Measurements from ENCODE around the gene CSF1R.

The CSF1R gene

DNA sequence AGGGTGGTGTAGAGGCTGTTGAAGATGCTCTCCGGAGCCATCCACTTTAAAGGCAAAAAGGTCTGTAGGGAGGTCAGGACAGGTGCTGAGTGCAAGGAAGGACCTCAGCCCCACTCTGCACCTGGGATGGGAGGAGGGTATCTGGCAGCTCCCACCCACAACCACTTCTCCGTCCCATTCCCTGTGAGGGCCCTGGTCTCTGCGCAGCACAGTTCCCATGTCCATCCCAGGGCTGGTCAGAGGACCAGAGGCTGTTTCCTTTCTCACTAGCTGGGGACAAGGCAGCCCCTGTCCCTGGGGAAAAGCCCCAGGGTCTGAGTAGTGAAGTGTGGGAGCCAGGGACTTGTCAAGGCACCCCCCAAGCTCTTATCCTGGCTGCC, 33.7 kb upstream of the CSF1R start:
- no peak for DNase-seq

DNA sequence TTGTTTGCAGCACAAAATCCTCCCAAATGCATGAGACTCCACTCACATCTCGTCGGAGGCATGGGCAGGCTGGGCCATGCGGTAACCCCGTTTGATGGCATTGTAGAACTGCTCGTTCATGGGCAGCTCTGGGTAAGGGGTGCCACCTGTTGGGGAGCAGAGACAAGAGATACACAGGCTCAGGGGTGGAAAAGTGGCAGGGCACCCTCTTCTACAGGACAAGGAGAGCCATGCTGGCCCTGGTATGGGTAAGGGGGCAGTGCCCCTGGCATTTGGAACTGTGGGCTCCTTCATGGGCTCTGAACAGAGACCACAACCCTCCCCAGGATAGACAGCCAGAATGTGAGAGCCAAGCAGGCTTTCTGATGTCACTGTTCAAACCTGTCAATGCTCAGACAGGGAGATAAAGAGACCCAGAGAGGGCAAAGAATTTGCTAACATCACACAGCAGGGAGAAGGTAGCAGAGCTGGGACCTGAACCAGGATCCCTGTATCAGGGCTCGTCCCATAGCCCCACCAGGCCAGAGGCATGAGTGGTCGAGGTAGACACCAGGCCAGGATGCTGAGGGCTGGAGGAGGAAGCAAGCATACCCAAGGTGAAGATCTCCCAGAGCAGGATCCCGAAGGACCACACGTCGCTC, 33.2 kb upstream of the CSF1R start:
- no peak for DNase-seq

DNA sequence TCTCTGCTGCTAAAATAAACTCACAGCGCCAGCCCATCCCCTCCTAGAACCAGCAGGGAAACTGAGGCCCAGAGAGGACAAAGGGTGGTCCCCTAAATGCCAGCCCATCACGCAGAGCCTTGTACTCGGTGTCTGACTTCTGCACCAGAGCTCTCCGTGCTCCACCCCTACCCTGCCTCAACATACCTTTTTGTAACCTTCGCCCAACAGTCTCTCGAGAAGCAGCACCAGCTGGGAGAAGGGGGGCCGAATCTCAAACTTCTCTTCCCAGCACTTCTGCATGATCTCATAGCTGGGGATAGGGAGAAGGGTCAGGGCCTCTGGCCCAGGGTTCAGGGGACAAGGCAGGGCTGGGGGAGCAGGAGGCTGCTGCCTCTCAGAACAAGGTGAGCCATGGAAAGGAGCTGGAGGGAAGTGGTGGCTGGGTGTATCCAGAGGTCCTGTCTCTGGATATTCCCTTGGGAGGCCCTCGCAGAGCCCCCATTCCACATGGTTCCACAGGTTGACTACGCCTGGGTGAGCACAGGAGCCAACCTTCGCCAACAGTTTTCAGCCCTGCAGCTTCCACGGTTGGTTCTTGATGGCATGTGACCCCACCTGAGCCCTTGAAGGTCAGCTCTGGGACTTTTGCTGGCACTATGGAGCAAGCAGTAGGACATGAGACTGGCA, 32.3 kb upstream of the CSF1R start:
- DNase-seq = no peak

DNA sequence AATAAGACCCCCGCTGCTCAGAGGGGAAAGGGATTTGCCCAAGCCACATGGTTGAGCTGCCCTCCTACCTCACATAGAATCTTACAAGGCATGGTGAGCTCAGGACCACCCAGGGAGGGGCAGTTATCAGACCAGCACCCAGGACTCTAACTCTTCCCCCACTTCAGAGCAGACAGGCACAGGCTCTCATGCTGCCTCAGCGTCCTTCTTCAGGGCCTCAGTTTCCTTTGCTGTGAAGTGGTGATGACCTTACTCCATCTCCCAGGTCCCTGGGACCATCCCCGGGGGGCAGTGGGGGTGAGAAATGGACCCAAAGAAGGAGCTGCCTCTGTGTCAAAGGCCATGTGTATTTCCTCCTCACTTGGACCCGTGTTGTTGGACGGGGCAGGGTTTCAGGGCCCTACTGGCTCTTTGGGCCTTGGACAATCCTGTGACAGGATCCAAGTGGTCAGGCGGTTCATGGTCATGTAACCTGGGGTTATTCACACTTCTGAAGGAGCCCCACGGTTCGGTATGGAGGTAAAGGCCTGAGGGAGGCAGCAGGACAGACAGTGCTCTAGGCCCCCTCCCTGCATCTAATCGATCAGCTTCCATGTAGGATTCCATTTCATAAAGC, 31.7 kb upstream of the CSF1R start:
- DNase-seq = no peak

DNA sequence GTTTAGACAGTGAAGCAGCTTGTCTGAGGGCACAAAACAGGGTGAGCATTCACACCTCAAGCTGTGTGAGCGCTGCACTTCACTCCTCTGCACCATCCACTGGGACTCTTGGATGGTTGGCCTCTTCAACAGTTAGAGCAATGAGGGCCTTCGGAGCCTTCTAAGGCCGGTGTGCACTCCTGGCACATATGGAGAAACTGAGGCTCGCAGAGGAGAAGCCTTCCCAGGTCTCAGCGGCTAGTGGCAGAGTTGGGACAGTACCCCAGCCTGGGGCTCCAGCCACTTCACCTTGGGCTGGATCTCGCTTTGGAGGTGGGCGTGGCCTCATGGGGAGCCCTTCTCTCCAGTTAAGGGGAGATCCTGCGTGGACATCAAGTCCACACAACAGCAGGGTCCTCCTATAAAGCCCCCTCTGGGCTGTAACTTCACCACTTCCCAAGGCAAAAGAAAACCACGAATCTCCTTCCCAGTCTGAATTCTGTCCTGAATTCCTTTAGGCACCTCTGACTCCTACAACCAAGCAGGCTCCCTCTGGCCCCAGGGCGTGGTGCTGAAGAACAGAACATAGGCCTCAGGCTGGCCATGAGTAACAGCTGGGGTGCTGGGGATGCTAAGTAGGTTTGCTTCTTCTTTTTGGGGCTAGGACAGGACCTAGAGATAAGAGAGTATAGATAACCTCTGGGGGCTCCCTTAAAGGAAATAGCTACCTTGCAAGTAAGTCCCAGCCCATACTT, 30.5 kb upstream of the CSF1R start:
- no peak for DNase-seq

DNA sequence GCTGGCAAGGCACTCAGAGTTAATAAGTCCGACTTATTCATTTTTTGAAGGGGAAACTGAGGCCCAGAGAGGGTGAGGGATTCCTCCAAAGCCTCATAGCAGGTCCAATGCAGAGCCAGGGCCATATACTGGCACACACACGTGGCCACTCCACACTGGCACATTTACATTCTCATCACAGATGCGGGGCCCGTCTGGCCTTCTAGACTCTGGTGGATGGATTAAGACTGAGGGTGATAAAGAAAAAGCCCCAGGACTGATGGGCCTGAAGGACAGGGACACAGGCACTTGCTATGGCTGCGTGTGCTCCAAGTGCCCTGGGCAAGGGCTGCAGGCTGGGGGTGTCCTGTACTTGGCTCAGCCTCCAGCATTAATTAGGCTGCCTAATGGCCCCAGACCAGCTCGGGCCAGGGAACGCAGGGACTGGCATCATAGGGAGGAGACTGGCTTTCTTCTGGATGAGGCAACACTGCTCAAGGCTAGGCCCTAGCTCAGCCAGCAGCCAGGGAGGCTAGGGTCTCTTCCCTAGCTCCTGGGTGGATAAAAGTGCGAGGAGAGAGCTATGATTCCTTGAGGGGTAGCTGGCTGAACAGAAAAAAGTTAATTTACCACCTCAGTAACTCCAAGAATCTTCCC, 28.5 kb upstream of the CSF1R start:
- no peak for DNase-seq

DNA sequence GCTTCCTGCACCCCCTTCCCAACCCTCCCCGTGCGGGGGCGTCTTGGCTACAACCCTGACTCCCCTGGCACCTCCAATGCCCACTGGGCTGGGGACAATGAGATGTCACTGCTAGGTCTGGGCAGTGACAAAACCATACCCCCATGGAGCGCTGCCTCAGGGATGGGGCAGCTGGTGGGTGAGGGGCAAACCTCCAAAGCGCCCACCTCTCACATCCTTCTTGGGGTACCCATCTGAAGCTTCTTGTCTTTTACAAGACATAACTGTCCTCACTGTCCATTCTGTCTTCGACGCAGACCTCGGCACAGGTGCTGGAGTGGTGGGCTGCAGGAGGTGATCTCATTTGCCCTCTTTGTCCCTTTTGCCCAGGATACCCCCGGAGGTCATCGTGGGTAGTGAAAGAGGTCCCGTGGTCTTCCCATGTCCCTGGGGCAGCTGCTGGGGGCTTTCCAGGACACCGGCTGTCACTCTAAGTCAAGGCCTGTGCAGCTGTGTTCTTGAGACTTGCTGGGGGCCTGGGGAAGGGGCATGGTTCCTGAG, 27.8 kb upstream of the CSF1R start:
- DNase-seq = no peak

DNA sequence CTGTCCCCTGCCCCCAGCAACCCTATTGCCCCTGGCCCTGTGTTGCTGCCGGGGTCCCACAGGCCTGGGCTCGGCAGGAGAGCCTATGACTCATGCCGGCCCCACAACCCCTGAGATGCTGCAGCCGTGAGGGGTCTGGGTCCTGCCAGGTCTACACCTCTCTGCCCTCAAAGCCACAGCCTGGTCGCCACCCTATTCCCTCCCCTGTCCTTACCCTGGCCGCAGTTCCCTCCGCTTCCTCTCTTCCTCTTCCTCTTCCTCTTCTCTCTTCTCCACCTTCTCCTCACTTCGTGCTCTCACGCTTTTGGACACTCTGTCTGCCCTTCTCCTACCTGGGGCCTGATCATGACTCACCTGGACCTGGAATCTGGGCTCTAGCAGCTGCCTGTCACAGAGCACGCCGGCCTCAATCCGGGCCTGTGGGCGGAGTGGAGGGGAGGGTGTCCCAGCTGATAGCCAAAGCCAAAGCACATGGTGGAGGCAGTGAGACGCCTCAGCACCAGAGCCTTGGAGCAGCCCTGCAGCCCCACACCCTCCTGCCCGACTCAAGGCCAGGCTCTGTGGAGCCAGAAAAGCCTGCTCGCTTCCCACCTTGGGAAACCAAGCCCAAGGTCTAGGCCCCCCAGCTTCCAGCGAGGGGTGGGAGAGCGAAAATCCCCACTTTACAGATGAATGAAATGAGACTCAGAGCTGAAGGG, 26.8 kb upstream of the CSF1R start:
- DNase-seq = no peak

DNA sequence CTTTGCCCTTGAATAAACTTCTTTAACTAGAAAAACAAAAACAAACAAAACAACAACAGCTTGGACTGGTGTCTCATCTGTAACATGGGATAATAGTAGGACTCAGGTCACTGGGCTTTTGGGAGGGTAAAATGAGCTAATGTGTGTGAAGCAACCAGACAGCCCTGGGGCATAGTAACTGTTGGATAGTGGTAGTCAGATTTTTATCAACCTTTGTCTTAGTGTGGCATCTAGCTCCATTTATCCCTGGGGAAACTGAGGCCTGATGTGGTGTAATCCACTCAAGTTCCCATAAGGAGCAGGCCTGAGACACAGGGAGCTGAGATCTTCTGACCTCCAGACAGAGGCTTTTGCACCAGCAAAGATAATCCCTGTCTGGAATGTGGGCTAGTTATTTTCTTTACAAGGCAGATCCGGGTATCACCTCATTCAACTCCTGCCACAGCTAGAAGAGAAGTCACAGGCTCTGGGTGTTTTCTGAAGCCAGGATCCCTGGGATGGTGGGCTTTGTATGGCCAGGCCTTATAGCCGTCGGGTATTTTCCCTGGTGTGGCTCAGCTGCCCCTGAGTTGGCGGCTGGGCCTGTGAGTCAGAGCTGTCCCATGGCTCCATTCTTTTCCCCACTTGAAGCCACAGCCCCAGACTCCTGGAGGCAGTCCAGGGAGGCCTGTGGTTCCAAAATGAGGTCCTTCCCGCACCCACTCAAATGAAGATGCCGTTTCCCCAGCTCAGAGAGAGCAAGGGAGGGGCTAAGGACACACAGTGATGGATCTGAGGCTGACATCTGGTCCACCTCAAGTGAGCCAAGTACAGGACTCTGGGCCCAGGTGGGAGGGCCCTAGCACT, 26.1 kb upstream of the CSF1R start:
- no peak for DNase-seq

DNA sequence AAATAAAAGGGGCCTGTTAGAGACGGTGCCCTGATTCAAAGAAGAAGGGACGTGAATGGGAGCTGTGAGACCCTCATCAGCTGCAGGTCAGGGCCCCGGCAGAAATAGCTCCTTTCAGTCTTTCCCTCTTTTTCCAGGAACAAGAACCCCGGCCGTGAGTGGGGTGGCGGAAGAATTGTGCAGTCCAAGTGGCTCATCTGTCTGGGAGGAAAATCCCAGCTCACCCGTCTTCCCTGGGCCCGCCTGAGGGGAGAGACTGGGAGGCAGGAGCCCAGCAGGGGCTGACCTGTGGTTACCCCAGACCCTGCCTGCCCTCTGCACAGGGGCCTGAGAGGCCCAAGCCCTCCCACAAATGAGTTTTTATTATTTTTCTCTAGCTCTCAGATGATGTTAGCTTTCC, 24.8 kb upstream of the CSF1R start:
- no peak for DNase-seq

DNA sequence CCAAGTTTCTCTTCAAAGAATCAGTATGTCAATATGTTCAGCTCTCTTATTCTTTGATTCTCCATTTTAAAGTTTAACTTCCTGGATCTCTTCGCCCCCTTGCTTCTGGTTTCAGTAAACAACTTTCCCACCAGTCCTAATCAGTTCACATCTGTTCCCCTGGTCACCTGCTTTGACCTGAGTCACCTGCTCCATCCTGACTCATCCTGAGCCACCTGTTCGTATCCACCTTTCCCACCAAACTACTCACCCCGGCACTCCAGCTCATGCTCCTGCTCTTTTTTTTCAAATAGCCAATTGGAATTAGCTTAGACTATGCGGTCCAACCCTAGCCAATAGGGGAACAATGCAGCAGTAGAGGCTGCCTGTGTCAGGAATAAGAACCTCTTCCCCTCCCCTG, 23.6 kb upstream of the CSF1R start:
- DNase-seq = no peak

DNA sequence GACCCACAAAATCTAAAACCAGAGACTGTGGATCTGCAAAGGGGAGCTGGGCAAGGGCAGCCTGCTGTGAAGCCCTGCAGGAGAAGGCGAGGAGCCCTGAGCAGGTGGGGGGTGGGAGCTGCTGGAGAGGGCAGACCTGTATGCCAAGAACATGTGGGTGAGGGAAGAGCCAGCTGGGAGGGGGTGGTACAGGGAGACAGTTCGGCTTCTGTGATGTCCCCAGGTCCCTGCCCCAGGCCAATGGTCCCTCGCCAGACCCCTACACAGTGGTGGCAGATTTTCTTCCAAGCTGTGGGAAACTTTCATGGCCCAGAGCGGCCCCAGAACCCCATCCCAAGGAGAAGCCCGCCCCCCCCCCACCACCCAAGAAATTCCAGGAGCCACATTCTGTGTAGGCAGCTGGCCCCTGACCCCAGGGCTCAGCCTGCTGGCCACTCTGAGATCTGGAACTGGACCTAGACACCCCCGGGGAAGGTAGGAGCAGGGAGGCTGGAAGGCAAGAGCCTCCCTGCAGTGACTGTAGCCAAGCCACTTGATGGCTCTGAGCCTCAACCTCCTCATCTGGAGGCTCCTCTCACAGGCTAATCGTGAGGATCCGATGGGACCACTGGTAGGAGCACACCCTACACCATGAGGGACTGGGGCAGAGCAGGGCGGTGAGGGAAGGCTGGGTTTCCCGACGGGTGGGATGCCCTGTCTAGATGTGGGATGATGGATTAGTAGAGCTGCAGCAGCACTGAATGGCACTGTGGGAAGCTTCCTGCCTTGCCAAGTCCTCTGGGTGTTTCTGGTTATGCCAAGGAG, 22.6 kb upstream of the CSF1R start:
- DNase-seq = no peak

DNA sequence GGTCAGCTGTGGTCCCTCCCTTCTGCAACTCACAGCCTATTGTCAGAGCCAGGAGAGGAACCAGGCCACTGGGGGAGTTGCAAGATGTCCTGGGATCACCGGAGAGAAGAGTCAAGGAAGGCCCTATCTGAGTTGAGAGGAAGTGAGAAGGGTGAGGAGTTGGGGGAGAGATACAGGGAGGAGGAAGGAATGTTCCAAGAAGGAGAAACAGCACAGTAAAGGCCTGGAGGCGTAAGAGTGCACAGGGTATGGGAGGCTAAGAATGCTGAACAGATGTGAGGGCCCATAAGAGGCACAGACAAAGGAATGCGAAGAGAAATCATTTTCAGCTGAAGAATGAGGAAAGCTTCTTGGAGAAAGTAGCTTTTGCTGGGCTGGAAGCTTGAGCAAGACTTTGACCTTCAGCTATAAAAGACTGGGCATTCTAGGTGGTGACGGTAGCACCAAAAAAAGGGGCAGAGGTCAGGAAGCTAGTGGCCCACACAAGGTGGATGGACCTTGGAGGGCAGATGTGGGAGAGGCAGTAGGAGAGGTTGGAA, 21.6 kb upstream of the CSF1R start:
- no peak for DNase-seq

DNA sequence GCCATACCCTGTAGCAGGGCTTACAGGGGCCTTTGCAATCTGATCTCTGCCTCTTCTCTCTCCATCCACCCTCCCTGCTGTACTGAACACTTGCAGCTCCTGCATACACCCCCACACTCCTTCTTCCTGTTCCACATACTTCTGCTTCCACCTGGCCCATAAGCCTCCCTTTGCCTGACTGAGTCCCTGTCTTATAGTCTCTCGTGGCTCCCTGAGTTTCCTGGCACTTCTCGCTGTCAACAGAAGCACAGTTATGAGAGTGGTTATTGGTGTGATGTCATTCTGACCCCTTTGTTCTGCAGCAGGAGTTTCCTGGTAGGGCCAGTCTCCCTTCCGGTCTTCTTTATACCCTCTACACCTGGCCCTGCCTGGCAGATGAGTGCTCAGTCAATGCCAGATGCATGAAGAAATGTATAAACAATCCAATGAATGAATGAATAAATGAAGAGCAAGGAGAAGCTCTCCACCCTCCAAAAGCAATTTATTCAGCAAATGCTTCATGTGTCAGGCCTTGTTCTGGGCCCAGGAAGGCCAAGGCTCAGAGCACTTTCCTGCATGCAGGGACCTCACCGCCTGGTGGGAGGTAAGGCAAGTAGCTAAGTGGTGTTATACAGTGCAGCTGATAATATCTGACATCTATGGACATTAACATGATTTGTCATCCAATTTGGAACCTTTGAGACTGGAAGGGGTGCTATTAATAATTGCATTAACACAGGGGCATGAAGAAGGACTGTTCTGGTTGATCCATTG, 20.5 kb upstream of the CSF1R start:
- DNase-seq = no peak

DNA sequence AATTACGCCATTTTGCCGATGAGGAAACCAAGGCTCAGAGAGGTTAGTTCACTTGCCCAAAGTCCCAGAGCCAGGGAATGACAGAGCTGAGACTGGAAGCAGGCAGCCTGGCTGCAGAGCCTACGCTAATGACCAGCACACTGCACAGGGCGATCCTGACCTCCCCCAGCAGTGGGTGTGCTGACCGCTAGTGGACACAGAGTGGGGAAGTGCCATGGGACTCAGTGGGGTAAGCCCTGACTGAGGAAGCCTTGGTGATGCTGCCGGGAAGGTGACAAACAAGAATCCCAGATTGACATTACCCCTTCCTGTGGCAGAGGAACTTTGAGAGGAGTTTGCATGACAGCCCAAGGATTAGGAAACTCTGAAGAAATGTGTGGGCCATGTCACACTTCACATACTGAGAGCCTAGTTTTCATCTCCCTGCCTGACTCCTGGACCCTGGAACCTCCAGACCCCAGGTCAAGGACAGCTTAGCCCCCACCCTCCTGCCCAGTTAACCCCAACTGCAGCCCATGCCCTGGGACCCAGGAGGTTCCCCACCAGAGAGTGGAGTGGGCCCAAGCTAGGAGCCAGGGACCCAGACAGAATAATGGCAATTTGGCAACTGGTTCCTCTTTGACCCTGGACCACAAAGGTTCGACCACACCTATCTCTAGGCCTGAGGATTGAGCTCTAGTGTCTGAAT, 19.7 kb upstream of the CSF1R start:
- DNase-seq = no peak

DNA sequence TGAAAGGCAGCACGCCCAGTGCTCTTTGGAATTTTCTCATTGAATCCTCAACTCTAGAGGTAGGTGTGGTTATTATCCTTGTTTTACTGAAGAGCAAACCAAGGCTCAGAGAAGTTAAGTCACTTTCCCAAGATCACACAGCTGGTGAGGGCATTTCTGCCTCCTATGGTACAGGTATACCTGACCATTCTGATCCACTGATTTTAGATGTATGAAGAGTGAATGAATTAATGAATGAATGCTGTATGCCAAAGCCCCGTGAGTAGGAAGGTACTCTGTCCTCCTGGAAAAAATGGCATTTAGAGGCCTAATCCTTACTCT, 18.2 kb upstream of the CSF1R start:
- DNase-seq = no peak

DNA sequence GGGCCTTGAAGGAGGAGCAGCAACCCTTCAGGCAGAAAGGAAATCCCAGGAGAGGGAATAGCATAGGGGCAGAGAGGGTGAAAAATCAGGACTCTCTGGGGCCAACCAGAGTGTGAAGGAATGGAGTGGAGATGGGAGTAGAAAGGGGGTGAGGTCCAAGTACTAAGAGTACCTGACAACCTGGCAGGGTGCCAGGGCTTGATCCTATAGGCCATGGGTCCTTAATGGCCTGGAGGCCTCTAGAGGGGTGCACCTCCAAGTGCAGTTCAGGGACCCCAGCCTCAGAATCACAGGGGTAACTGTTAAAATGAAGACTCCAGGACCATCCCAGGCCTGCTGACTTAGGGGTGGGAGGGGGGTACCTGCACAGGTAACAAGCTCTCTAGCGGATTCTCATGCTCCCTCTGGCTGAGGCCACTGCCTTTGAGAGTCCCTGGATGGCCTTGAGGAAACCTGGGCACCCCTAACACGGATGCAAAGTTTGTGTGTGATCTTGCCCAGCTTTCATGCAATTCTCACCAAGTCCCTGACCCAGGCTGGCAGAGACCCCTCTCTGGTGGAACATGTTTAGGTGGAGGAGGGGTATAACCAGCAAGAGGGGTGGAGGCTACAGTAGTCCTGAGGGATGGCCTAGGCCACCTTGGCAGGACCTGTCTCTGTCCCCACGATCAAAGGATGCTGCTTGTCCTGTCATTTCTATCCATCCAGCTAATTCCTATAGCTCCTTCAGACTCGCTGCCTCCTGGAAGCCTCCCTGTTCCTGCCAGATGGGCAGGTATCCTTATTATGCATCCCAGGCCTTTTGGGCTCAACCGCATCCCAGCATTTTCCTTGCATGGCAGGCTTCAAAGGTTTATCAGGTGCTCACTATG, 17.6 kb upstream of the CSF1R start:
- DNase-seq = no peak

DNA sequence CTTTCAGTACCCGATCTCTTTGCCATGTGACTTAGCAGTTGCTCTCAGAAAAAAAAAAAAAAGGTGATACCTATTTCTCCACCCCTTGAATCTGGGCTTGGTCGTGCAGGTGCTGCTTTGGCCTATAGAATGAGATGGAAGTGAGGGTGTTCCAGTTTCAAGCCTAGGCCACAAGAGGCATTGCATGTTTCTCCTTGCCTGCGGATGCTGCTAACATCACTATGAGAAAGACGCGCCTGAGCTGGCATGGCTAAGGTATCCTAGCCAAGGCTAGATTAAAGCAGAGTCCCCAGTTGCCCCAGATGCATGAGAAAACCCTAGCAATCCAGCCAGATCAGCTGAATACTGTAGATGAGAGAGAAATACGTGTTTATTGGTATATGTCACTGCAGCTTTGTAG, 14.7 kb upstream of the CSF1R start:
- DNase-seq = no peak
